HG03159 (cell line): ENCODE results near the gene PRLR.
A peak's percentile ranks its signal among the peaks of the same experiment; 100 is the strongest.
"Not testable (repeated sequence)": the region's sequence is repeated elsewhere in the genome, so short reads cannot be mapped to it uniquely, and the experiment has no call there.

Experiments used
- ATAC-seq: cut with Tn5 transposase; IDR thresholded peaks from one replicate; pipeline ENCODE4 v1.9.1; 2021; ENCODE audit warnings: mild to moderate bottlenecking, moderate library complexity; ENCODE audit not compliant: unreplicated experiment

PRLR gene

DNA sequence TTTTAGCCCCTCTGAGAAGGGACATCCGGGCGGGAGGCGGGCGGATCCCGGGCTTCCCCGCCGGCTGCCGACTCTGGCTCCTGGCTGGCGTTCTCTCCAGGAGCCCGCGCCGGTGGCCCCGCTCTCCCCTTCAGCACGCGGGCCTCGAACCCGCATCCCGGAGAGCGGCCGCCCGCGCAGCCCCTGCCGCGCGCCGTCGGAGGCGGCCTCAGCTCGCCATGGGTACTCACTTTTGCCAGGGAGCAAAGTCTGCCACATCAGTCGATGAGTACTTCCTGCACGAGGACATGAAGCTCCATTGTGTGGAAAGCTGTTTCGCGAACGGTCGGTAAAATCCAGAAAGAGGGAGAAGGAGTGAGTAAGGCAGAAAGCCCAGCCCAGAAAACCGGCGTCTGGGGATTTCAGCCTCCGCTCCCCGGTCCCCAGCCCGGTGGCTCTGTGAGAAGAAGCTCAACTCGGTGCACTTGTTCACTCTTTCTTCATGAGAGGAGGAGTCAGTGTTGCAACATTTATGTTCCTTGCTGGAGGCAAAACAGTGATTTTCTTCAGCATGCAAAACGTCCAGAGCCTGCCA is at the start of gene PRLR:
TSS of gene PRLR (minus strand) at position 450 of the 574 bp plus-strand sequence. CDS start 140,867 bp downstream, outside the sequence.
- ATAC-seq: peak; percentile 10

DNA sequence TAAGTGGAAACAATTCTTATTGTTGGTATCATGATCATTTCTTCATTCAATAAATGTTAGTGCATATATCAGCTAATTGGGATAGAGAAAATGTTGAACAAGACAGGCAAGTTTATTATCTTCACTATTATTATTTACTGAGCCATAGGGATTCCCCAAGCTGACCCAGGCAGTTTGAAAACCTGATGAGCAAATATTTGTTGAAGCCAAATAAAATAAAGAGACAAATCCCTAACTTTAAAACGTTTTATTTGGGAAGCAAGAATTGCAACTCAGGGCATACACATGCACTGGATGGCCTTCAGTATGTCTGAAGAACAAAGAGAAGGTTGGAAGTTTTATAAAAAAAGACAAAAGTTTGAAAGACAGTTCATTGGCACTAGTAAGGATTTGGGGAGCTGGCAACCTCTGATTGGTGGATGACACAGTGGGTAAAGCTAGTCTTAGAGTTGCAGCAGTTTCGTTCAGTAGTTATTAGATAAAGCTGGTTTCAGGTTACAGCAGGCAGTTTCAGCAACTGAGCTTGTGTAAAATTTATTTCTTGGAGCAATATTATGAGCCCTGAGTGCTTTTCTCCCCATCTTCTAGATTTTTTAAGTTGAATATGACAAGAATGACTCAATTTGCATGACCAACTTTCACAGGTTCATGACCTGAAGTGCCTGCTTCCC is 44.7 kb upstream of the PRLR start:
- ATAC-seq: no peak

DNA sequence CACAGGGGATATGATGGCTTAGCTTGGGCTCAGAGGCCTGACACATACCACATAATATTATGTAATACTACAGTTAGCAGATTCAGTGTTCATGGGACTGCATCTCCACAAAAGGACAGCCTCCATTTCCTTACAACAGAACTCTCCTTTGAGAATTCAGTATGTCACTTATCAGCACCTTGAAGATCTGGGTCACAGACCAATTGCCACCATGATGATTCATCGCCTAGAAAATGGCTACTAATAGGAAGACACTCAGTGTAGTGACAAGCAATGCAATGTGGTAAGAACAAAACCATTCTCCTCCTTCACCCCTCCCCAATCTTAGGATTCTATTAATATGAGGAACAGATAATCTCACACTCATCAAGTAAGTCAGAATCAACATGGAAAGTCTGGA is 38.7 kb upstream of the PRLR start:
- ATAC-seq: no peak

DNA sequence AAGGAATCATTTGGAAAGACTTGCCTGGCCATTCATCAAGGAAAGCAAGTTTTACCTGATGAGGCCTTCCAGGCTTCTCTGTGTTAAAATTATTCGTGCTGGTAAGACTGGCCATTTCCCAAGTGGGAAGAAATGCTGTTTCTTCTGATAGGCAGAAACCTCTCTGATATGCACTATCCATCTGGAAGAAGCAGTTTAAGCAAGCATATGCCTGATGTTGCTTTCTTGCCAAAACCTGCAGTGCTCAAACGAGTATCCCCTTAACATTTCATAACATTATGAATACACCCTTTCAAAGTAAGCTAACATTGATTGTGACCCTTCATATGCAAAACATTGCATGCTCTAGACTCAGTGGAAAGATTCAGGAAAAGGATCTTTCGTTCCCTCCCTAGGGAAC is 36.0 kb upstream of the PRLR start:
- no peak for ATAC-seq

DNA sequence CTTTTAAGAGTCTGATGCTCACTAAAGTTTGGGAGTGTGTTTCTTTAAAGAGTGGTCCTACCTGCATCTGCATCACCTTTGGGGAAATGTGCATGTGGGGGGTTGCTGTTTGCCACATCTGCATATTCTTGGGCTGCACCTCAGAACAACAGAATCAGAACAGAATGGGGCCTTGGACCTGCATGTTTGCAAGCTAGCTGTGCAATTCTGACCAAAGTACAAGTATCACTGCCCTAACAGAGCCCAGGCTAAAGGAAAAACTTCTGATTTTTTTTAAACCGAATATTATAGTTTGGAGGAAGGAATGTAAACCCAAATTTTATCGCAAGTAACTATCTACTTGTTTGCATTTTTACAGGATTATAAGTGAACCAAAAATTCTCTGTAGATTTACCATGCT is 34.2 kb upstream of the PRLR start:
- no peak for ATAC-seq

DNA sequence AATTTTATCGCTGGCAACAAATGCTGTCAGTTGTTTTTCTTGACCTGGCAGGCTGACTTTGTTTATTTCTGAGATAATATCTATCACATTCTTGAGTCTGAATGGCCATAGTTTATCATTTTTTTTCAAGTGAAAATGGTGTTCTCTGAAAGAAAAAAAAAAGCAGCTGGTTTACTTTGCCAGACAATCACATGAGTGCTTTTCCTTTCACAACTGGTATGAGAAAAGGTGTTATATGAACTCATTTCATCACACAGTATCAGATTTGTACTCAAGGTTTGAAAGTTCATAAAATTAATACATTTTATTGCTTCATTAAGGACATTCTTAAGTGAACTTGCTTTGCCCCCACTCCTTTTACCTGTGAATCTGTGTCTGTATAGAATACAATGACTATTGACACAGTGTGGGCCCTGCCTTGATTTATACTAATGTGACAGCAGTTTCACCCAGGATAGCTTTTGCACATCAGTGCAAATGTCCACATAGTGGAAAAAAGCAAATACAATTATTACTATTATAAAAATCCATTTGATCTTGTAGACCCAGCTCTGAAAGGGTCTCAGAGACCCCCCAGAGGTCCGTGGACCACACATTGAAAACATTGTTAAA is 33.1 kb upstream of the PRLR start:
- ATAC-seq: no peak

DNA sequence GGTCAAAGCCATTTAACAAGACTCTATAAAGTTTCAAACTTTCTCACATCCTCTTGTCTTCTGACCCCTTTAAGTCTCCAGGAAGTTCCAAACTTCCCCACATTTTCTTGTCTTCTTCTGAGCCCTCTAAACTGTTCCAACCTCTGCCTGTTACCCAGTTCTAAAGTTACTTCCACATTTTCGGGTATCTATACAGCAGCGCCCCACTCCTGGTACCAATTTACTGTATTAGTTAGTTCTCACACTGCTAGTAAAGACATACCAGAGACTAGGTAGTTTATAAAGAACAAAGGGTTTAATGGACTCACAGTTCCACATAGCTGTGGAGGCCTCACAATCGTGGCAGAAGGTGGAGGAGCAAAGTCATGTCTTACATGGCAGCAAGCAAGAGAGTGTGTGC is 23.3 kb upstream of the PRLR start:
- no peak for ATAC-seq

DNA sequence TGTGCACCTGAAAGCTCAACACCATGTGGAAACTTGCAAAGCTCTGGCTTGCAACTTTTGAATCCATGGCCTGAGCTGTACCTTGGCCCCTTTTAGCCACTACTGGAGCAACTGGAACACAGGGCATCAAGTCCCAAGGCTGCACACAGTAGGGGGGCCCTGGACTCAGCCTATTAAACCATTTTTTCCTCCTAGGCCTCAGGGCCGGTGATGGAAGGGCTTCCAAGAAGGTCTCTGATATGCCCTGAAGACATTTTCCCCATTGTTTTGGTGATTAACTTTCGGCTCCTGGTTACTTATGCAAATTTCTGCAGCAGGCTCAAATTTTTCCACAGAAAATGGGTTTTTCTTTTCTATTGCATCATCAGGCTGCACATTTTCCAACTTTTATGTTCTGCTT is 22.7 kb upstream of the PRLR start:
- ATAC-seq: no peak

DNA sequence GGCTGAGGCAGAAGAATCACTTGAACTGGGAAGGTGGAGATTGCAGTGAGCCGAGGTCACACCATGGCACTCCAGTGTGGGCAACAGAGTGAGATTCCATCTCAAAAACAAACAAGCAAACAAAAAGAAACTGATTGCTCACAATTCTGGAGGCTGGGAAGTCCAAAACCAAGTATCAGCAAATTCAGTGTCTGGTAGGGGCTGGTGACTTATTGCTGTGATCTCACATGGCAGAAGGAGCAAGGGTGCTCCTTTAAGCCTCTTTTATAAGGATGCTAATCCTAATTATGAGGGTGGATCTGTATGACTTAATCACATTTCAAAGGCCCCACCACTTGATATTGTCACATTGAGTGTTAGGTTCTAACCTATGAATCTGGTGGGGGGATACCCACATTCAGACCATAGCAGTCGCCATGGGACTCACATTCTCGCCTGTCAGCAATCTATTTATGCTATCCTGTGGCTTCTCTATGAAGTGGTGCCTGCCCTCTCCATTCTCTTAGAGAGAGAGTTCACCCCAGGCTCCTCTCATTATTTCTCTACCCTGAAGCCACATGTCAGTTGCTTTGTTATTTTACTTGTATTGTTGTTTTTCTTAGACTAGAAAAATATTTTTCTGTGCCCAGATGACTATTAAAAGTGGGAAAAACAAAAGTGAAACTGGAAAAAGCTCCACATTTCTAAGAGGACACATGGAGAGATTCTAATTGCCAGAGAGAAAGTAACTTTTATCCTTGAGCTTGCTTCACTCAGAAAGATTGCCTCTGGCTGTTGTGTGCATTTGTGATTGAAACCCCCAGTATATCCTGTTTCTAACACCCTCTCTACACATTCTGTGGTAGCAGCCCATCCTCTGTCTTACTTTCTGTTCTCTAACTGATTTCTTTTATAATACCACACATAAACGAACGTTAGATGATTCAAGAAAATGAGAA is 18.8 kb upstream of the PRLR start:
- ATAC-seq: no peak

DNA sequence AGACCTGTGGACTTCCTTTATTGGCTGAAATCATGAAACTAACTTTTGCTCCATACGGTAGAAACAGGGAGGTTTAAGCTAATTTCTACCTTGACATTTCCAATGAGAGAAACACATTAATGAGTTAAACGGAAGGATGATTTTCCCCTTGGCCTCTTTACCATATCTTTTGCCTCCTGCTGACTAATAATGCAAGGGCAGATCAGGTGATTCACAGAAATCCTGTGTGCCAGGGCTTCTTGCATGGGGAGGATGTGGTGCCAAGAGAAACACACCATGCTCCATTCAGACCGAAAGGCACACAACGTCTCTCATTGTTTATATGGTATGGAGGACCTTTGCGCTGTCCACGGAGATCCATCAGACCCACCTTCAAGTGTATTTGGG is 17.4 kb upstream of the PRLR start:
- ATAC-seq: no peak

DNA sequence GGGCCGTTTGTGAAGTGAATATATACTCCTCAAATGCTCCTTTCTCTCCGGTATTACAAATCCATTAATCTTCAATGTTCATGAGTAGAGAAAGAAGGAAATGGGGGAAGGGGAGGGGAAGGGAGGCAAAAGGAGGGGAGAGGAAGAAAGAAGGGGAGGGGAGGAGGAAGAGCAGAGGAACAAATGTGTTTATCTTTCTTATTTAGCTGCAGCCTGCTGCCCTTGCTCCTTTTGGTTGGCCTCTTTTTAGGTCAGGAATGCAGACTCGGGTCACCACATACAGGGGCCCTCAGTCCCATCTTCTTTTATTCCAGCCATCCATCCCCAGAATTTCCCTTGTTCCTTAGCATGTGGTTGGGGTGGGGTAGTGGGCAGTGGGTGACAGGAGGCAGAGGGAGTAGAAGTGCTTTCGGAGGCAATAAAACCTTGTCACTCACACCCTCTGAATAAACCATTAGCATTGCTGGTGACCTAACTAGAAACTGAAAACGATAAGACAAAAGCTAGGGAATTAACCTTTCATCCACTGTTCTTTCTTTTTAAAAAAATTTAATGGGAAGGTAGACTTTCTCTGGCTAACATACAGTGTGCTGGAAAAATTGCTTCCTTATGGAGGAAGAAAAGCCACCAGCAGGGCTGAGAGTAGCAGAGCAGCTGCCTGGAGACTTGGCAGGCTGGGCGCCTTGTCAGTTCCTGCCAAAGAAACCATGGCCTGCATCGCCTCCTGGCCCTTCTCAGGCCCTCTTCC is 16.8 kb upstream of the PRLR start:
- ATAC-seq: no peak

DNA sequence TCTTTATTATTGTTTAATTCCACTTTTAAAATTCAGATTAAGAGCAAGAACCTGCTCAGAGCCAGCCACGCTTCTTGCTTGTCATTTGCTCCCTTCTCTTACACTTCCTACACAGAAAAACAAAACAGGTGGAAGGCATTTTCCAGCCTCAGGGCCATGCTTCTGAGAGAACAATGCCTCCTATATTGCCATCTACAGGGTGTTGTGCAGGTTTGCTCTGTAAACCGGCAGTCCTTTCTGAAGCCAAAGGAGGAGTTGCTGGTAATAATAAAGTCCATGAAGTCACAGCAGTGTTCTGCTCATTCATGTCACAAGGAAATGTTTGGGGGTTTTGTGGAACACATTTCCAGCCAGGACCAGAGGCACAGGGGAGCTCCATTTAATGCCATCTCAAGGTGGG is 16.1 kb upstream of the PRLR start:
- ATAC-seq: no peak

DNA sequence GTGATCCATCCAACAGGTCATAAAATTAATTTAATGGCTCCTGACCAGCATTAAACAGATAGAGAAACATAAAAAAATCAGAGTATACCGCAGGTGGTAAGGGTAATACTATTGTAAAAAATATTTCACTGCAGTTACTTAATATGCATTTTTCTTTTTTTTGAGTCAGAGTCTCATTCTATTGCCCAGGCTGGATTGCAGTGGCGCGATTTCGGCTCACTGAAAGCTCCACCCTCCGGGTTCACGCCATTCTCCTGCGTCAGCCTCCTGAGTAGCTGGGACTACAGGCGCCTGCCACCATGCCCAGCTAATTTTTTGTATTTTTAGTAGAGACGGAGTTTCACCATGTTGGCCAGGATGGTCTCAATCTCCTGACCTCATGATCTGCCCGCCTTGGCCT is 15.1 kb upstream of the PRLR start:
- not testable (repeated sequence) for ATAC-seq

DNA sequence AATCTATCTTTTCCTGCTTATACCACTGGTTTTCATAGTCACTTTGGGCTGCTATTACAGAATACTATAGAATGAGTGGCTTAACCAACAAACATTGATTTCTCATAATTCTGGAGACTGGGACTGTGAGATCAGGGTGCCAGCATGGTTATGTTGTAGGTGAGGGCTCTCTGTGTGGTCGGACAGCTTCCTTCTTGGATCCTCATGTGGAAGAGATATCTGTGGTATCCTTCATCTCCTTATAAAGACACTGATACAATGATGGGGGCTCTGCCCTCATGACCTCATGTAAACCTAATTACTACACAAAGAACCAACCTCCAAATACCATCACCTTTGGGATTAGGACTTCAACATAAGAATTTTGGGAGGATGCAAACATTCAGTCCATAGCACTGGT is 13.9 kb upstream of the PRLR start:
- ATAC-seq: no peak

DNA sequence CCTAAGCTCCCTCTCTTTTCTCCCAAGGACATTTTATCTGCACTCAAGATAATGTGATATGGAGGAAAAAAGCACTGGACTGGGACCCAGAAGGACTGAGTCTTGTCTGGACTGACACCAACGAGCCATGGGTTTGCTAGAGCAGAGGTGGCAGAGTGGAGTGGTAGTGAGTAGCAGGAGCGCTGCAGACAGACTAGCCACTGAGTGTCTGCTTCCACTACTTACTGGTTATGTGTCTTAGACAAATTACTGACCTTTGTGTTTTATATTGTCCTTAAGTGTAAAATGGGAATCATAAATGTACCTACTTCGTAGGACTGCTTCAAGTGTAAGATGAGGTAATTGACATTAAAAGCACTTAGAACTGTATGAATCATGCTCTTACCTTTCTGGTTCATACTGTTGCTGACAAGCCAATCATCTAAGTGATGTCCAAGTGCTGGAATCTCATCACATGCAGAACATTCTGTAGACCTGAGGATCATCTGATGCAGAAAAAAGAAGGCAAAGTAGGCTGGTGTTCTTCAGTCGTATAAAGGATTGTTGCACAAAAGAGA is 12.5 kb upstream of the PRLR start:
- ATAC-seq: no peak

DNA sequence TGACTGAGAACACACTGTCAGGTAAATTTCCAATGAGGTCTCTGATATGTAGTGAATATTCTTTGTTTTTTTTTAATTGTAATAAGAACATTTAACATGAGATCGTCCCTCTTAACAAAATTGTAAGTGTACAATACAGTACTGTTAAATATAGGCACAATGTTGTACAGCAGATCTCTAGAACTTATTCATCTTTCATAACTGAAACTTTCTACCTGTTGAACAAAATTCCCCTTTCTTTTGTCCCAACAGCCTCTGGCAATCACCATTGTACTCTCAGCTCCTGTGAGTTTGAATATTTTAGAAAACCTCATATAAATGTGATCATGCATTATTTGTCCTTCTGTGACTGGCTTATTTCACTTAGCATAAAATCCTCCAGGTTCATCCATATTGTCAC is 10.6 kb upstream of the PRLR start:
- no peak for ATAC-seq

DNA sequence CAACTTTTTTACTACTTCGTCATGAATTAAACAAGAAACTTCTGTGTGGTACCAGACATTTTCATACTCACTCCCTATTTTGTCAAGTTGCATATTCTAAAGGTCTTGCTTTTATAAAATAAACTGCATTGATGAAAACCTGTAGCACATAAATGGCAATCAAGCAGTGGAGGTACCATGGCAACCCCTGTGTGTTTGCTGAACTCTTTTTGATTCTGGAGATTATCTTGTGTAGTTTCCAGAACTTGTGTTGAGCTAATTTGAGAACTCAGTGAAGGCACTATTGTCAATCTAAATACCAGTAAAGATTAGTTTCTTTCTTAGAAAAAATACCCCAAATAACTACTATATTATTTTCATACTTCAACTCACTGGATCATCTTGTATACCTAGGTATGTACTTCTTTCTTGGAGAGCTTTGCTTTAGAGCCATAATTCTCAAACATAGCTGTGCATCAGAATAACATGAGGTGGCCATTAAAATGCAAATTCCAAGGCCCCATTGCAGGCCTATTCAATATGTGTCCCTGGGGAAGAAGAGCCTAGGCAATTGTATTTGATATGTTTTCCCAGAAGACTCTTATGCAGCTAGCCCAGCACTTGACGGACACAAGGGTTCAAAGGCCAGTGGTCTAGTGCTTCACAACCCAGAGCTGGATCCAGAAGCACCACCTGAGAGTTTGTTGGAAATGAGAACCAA is 9.8 kb upstream of the PRLR start:
- no peak for ATAC-seq

DNA sequence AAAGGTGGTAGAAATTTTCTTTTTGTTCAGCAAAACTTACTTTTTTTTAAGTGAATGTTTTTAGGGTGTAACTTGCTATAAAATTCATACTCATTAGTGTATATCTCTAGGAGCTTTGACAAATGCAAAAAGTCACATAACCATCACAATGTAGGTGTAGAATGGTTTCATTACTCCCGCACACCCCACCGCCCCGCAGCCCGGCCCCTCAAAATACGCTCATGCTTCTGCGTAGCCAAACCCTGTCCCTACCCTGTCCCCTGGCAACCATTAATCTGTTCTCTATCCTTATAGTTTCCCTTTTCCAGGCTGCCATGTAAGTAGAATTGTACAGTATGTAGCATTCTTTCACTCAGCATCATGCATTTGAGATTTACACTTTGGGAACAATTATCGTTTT is 9.2 kb upstream of the PRLR start:
- ATAC-seq: no peak

DNA sequence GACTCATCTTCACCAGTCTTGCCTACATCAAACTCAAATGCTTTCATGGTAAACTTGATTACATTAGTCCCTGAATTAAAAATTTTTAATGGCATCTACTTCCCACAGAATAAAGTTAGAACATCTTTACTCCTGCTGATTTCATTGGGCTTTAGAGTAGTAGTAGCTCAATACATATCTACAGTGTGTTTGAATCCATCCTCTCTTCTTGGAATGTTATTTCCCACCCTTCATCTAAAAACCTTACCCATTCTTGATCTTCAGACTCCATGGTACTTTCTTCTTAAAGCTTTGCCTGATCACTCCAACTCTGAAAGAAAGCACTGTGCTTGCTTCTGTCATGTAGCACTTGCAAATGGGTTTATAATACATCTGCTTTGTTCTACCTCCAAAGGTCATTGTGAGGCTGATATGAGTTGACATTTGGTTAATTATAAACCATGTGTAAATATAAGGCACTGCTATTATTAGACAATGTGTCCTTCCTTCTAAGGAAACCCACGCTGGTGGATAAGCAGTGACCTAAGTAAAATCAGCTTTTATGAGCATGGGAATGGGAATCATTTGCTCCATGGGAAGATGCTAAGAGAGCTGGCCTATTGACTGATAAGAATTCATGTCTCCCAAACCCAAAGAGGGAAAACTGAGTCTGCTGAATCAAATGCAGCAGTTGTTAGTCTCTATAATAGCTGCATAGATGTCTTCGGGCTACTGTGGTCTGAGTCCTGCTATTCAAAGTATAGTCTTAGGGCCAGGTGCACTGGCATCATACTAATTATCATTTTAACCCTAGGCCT is 7.5 kb upstream of the PRLR start:
- ATAC-seq: peak; percentile 84
